NCI-H446 (cell line): Measurements from ENCODE around the gene SLC46A3.
A peak's percentile ranks its signal among the peaks of the same experiment; 100 is the strongest.
"Not testable (repeated sequence)": the region's sequence is repeated elsewhere in the genome, so short reads cannot be mapped to it uniquely, and the experiment has no call there.

ENCODE experiments used
- DNase-seq, 2 experiments: peaks; one replicate each; lab custom pipeline; 2025; lab: John Stamatoyannopoulos, UW

SLC46A3 gene

GRCh38 chr13:28730762-28731161 lies 12.0 kb upstream of the SLC46A3 start:
- DNase-seq = no peak

- no peak for DNase-seq
Observed at GRCh38 chr13:28729541-28729940, 10.8 kb upstream of the SLC46A3 start.

GRCh38 chr13:28728642-28729041 lies 9.9 kb upstream of the SLC46A3 start:
- no peak for DNase-seq

- no peak for DNase-seq
Observed at GRCh38 chr13:28725046-28725610, 6.4 kb upstream of the SLC46A3 start.

- no peak for DNase-seq
Observed at GRCh38 chr13:28723806-28724205, 5.0 kb upstream of the SLC46A3 start.

- no peak for DNase-seq
Observed at GRCh38 chr13:28719227-28720055, 671 bp upstream of the SLC46A3 start.

- DNase-seq = no peak
Observed at GRCh38 chr13:28718196-28718542, 601 bp downstream of the SLC46A3 start.

GRCh38 chr13:28717170-28717569 lies 1.6 kb downstream of the SLC46A3 start:
- no peak for DNase-seq

- DNase-seq = no peak
Observed at GRCh38 chr13:28716511-28716910, 2.3 kb downstream of the SLC46A3 start.

- DNase-seq = no peak
Observed at GRCh38 chr13:28714651-28715050, 4.1 kb downstream of the SLC46A3 start.

GRCh38 chr13:28710161-28710560 lies 8.6 kb downstream of the SLC46A3 start:
- DNase-seq = no peak

- peak in 1 of 2 experiments; percentile 28 for DNase-seq
Observed at GRCh38 chr13:28707629-28708427, 10.9 kb downstream of the SLC46A3 start.

- no peak for DNase-seq
Observed at GRCh38 chr13:28705461-28706083, 13.2 kb downstream of the SLC46A3 start.

GRCh38 chr13:28704919-28705318 lies 13.9 kb downstream of the SLC46A3 start:
- DNase-seq = no peak

GRCh38 chr13:28704282-28704681 lies 14.5 kb downstream of the SLC46A3 start:
- DNase-seq = no peak

- DNase-seq = no peak
Observed at GRCh38 chr13:28699246-28699645, 19.5 kb downstream of the SLC46A3 start.

GRCh38 chr13:28697441-28697840 lies 21.3 kb downstream of the SLC46A3 start:
- no peak for DNase-seq

- DNase-seq = not testable (repeated sequence)
Observed at GRCh38 chr13:28693605-28694491, 24.9 kb downstream of the SLC46A3 start.

GRCh38 chr13:28685892-28686291 lies 32.9 kb downstream of the SLC46A3 start:
- no peak for DNase-seq

GRCh38 chr13:28685114-28685513 lies 33.7 kb downstream of the SLC46A3 start:
- DNase-seq = no peak

GRCh38 chr13:28684257-28684656 lies 34.5 kb downstream of the SLC46A3 start:
- no peak for DNase-seq
